Suprapubic skin (tissue), 4 donors: Measurements from ENCODE around the gene CDC14A. TPM values are rescaled to one million over a fixed set of nuclear protein-coding genes. Genes with fewer than 3 reads are reported as not detected.
A peak's percentile ranks its signal among the peaks of the same experiment; 100 is the strongest.

ENCODE experiments used
- DNase-seq, 2 donors: peaks; one replicate each; pipeline ENCODE4 v3.0.0-alpha.2; 2019; ENCODE audit warnings: low spot score in 2 of 2
- H3K27ac ChIP-seq: fragments of 200-600 bp; sonication (generic); one replicate; pipeline ENCODE4 v1.5.1; 2019
- H3K27me3 ChIP-seq: fragments of 200-600 bp; sonication (generic); one replicate; pipeline ENCODE4 v1.5.1; 2019
- H3K36me3 ChIP-seq: fragments of 200-600 bp; sonication (generic); one replicate; pipeline ENCODE4 v1.5.1; 2019
- H3K4me1 ChIP-seq: fragments of 200-600 bp; sonication (generic); one replicate; pipeline ENCODE4 v1.5.1; 2019
- H3K4me3 ChIP-seq: fragments of 200-600 bp; sonication (generic); one replicate; pipeline ENCODE4 v1.5.1; 2019; ENCODE audit warnings: mild to moderate bottlenecking
- H3K9me3 ChIP-seq: fragments of 200-600 bp; sonication (generic); one replicate; pipeline ENCODE4 v1.5.1; 2019
- CTCF ChIP-seq, 2 donors: fragments of 200-600 bp in 1 of 2; fragments of 450-650 bp in 1 of 2; sonication (generic) in 1 of 2; IDR thresholded peaks; one replicate each; pipeline ENCODE4 v1.5.1; 2016 to 2019; ENCODE audit warnings: antibody characterized with exemption in 2 of 2, mild to moderate bottlenecking in 1 of 2, moderate library complexity in 1 of 2
- EP300 ChIP-seq: sonication (generic); formaldehyde crosslinking; IDR thresholded peaks from one replicate; pipeline ENCODE4 v1.6.1; 2017; ENCODE audit warnings: antibody characterized with exemption
- POLR2A ChIP-seq, 2 donors: fragments of 450-650 bp; IDR thresholded peaks; one replicate each; pipeline ENCODE4 v1.6.1; 2017; ENCODE audit warnings: antibody characterized with exemption in 2 of 2, mild to moderate bottlenecking in 2 of 2, moderate library complexity in 2 of 2
- POLR2AphosphoS5 ChIP-seq, 3 donors: sonication (generic); formaldehyde crosslinking; IDR thresholded peaks; one replicate each; pipeline ENCODE4 v1.6.1; 2017; ENCODE audit warnings: antibody characterized with exemption in 3 of 3
- WGBS: methylation state at CpG from one replicate; pipeline ENCODE4 v1.1.5; 2018; 5-methylcytosine and 5-hydroxymethylcytosine counted together
- total RNA-seq, 4 donors: library from RNA; depleted of rRNA; stranded (reverse); fragments of >200 nt; gene quantifications; one replicate each; pipeline ENCODE4 v1.1.0, GENCODE V29; 2016

The CDC14A gene
- total RNA-seq, 4 donors from 2014 or later: 9.9 to 22.8 (median 17.5) TPM

- Histone ChIP-seq H3K36me3 (no peaks in the 10 kb centered on the region), H3K27me3 (no peaks in the 10 kb centered on the region), H3K4me1 (peaks cover 10% of the 10 kb centered on the region), H3K4me3 (no peak overlapping the region), H3K9me3 (no peaks in the 10 kb centered on the region), H3K27ac (no peak overlapping the region)
- no peak for DNase-seq
- 55% methylated on average over 3 of the region's 4 CpGs for WGBS
- no peak for TF ChIP-seq EP300
- no peak for TF ChIP-seq POLR2A (IDR thresholded peaks at IDR 0.05)
- no peak for TF ChIP-seq POLR2AphosphoS5 (IDR thresholded peaks at IDR 0.05)
- TF ChIP-seq CTCF (IDR thresholded peaks at IDR 0.05): no peak
Measured at GRCh38 chr1:100461222-100461621, 108.9 kb downstream of the CDC14A start.

- no peak for DNase-seq
- no peak overlapping the region for H3K27ac ChIP-seq
- TF ChIP-seq CTCF (IDR thresholded peaks at IDR 0.05) (no peak), POLR2AphosphoS5 (IDR thresholded peaks at IDR 0.05) (no peak), POLR2A (IDR thresholded peaks at IDR 0.05) (no peak), EP300 (no peak)
- H3K4me3 ChIP-seq: no peak overlapping the region
- H3K9me3 ChIP-seq: no peaks in the 10 kb centered on the region
- H3K27me3 ChIP-seq: no peaks in the 10 kb centered on the region
- no peaks in the 10 kb centered on the region for H3K36me3 ChIP-seq
- WGBS: 87% methylated on average over 13 of the region's 13 CpGs
- peaks cover 10% of the 10 kb centered on the region for H3K4me1 ChIP-seq
Measured at GRCh38 chr1:100462326-100463025, 110.2 kb downstream of the CDC14A start.

GRCh38 chr1:100463791-100464424 lies 111.6 kb downstream of the CDC14A start:
- peak in 1 of 2 donors; percentile 61 for TF ChIP-seq CTCF (IDR thresholded peaks at IDR 0.05)
- TF ChIP-seq POLR2A (IDR thresholded peaks at IDR 0.05): no peak
- H3K4me3 ChIP-seq: no peak overlapping the region
- peaks cover 6% of the 10 kb centered on the region for H3K36me3 ChIP-seq
- no peak overlapping the region for H3K27ac ChIP-seq
- WGBS: 48% methylated on average over 9 of the region's 10 CpGs
- no peaks in the 10 kb centered on the region for H3K9me3 ChIP-seq
- H3K27me3 ChIP-seq: no peaks in the 10 kb centered on the region
- peaks cover 10% of the 10 kb centered on the region for H3K4me1 ChIP-seq
- peak in 1 of 2 donors; percentile 80 for DNase-seq

DNA sequence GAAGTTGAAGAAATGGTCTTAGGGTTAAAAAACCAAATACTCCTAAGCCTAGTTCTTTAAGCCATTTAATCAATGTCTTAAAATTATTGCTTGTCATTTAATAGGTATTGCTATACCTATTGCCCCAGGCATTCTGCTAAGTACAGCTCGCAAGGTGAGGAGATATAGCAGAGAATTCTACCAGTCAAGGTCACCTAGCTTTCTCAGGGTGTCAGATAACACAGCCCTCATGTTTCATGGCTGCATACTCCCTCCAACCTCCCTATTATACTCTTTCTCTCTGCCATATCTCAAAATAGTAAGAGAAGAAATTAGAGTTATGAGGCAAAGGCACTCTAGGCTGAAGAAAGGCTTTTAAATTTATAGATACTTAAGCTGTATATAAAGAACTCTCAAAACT lies 117.3 kb downstream of the CDC14A start:
- Histone ChIP-seq H3K4me3 (no peak overlapping the region), H3K9me3 (no peaks in the 10 kb centered on the region), H3K27me3 (no peaks in the 10 kb centered on the region), H3K27ac (no peak overlapping the region), H3K36me3 (peaks cover 6% of the 10 kb centered on the region), H3K4me1 (no peaks in the 10 kb centered on the region)
- 97% methylated on average over 1 of the region's 1 CpG for WGBS
- TF ChIP-seq CTCF (IDR thresholded peaks at IDR 0.05): no peak
- TF ChIP-seq POLR2A (IDR thresholded peaks at IDR 0.05): no peak
- TF ChIP-seq POLR2AphosphoS5 (IDR thresholded peaks at IDR 0.05): no peak
- no peak for TF ChIP-seq EP300
- DNase-seq: no peak

DNA sequence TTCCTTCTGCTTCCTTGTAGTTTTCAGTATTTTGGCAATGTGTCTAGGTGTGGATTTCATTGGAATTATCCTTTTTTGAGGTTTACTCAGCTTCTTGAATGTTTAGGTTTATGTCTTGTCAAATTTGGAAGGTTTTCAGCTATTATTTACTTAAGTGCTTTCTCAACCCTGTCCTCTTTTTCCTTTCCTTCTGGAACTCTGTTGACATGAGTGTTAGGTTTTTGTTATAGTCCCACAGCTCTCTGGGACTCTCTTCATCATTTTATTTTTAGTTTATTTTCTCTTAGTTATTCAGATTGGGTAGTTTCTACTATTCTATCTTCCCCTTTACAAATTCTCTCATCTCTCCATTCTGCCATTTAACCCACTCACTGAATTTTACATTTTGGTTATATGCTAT lies 122.5 kb downstream of the CDC14A start:
- no peak overlapping the region for H3K27ac ChIP-seq
- H3K4me3 ChIP-seq: no peak overlapping the region
- TF ChIP-seq POLR2AphosphoS5 (IDR thresholded peaks at IDR 0.05) (no peak), POLR2A (IDR thresholded peaks at IDR 0.05) (no peak), CTCF (IDR thresholded peaks at IDR 0.05) (no peak), EP300 (no peak)
- no peak for DNase-seq
- H3K27me3 ChIP-seq: no peaks in the 10 kb centered on the region
- no peaks in the 10 kb centered on the region for H3K36me3 ChIP-seq
- no peaks in the 10 kb centered on the region for H3K4me1 ChIP-seq
- no peaks in the 10 kb centered on the region for H3K9me3 ChIP-seq
